HCT116 (cell line): Measurements from ENCODE around the gene SLC25A1. TPM values are rescaled to one million over a fixed set of nuclear protein-coding genes. Genes with fewer than 3 reads are reported as not detected.

Source experiments
- ATAC-seq: fragments of 200-7000 bp; cut with Tn5 transposase; 2 replicates; pipeline ENCODE4 v1.9.1; 2020; ENCODE audit warnings: mild to moderate bottlenecking, moderate library complexity
- BruUV-seq: library from RNA; stranded (reverse); fragments of 400-500 nt; replicated peaks from 2 replicates; lab custom pipeline; 2021; lab: Mats Ljungman, UMichigan
- CTCF ChIA-PET: fragments of 300-600 bp; sonication (Branson Sonifier 250); formaldehyde crosslinking; loops from one replicate; lab custom pipeline; 2021; ENCODE audit warnings: antibody characterized with exemption; lab: Charles Lee
- POLR2A ChIA-PET: fragments of 300-600, 350-600 bp; sonication (Branson Sonifier 250); formaldehyde crosslinking; loops from one replicate; lab custom pipeline; 2021; ENCODE audit warnings: antibody characterized with exemption; lab: Charles Lee
- RAD21 ChIA-PET, 2 experiments: fragments of 300-600 bp; sonication (Branson Sonifier 250); formaldehyde crosslinking; loops; one replicate each; lab custom pipeline; 2023; ENCODE audit warnings: low total read pairs in 2 of 2; ENCODE audit not compliant: uncharacterized antibody in 2 of 2, unreplicated experiment in 2 of 2, low non-redundant PET in 1 of 2; lab: Charles Lee
- DNase-seq: peaks from one replicate; pipeline ENCODE4 v3.0.0-alpha.2; 2010; ENCODE audit warnings: low read depth, low spot score
- H2AFZ ChIP-seq: fragments of 200-600 bp; shearing (Covaris generic), sonication (generic); 2 replicates; pipeline ENCODE4 v1.6.1; 2017; ENCODE audit warnings: low read depth, mixed run types, mixed read lengths, antibody characterized with exemption, low read length; ENCODE audit not compliant: poor library complexity, severe bottlenecking
- H3K27ac ChIP-seq: 2 replicates; pipeline ENCODE4 v1.5.1; 2012; ENCODE audit warnings: low read depth, low read length
- H3K27me3 ChIP-seq: fragments of 200-600 bp; sonication (generic); 2 replicates; pipeline ENCODE4 v1.6.1; 2016; ENCODE audit warnings: mixed run types, low read length, mixed read lengths; ENCODE audit not compliant: insufficient read depth
- H3K36me3 ChIP-seq, 2 experiments: fragments of 200-500 bp in 1 of 2; fragments of 200-600 bp in 1 of 2; sonication (Bioruptor generic) in 1 of 2; sonication (generic) in 1 of 2; 2 replicates each; pipeline versions ENCODE4 v1.5.1 to v1.6.1; 2014 to 2016; ENCODE audit warnings: low read length in 2 of 2, inconsistent platforms in 1 of 2, mixed read lengths in 1 of 2, mixed run types in 1 of 2; ENCODE audit not compliant: insufficient read depth in 2 of 2, control insufficient read depth in 1 of 2
- H3K4me1 ChIP-seq, 2 experiments: fragments of 200-600 bp in 1 of 2; sonication (generic) in 1 of 2; 2 replicates each; pipeline versions ENCODE4 v1.5.1 to v1.6.1; 2012 to 2017; ENCODE audit warnings: low read length in 2 of 2, inconsistent platforms in 1 of 2, mild to moderate bottlenecking in 1 of 2, mixed read lengths in 1 of 2, mixed run types in 1 of 2, moderate library complexity in 1 of 2; ENCODE audit not compliant: insufficient read depth in 2 of 2, control insufficient read depth in 1 of 2
- H3K4me2 ChIP-seq: fragments of 200-600 bp; sonication (generic); 2 replicates; pipeline ENCODE4 v1.6.1; 2017; ENCODE audit warnings: mixed run types, low read length, mixed read lengths
- H3K4me3 ChIP-seq, 2 experiments: fragments of 200-600 bp in 1 of 2; sonication (generic) in 1 of 2; replicated peaks in 1 of 2; 2 replicates each; pipeline ENCODE4 v1.5.1; 2011 to 2016; ENCODE audit warnings: low read length in 2 of 2, control low read depth in 1 of 2, low read depth in 1 of 2, mild to moderate bottlenecking in 1 of 2, mixed read lengths in 1 of 2, mixed run types in 1 of 2
- H3K79me2 ChIP-seq: fragments of 200-600 bp; sonication (generic); 2 replicates; pipeline ENCODE4 v1.6.1; 2017; ENCODE audit warnings: mild to moderate bottlenecking, mixed run types, low read length, moderate library complexity, mixed read lengths; ENCODE audit not compliant: insufficient read depth
- H3K9ac ChIP-seq: fragments of 200-600 bp; sonication (generic); 2 replicates; pipeline ENCODE4 v1.6.1; 2016; ENCODE audit warnings: low read length, mixed read lengths
- H3K9me2 ChIP-seq: fragments of 200-600 bp; sonication (generic), shearing (Covaris generic); 2 replicates; pipeline ENCODE4 v1.6.1; 2017; ENCODE audit warnings: mixed run types, mild to moderate bottlenecking, moderate library complexity; ENCODE audit not compliant: insufficient read depth
- H3K9me3 ChIP-seq, 2 experiments: fragments of 200-500 bp in 1 of 2; fragments of 200-600 bp in 1 of 2; sonication (Bioruptor generic) in 1 of 2; sonication (generic) in 1 of 2; 2 replicates each; pipeline ENCODE4 v1.6.1; 2014 to 2017; ENCODE audit warnings: low read length in 2 of 2, mixed read lengths in 2 of 2, inconsistent platforms in 1 of 2, low read depth in 1 of 2, mild to moderate bottlenecking in 1 of 2, mixed run types in 1 of 2, moderate library complexity in 1 of 2; ENCODE audit not compliant: control insufficient read depth in 1 of 2, insufficient read depth in 1 of 2
- H4K20me1 ChIP-seq: fragments of 200-600 bp; sonication (generic), shearing (Covaris generic); 2 replicates; pipeline ENCODE4 v1.6.1; 2017; ENCODE audit warnings: mixed run types, mild to moderate bottlenecking, moderate library complexity; ENCODE audit not compliant: insufficient read depth
- CBX3 ChIP-seq: IDR thresholded peaks from 2 replicates; pipeline ENCODE4 v1.6.1; 2012; ENCODE audit warnings: low read depth
- CTCF ChIP-seq, 3 experiments: fragments of 200-600 bp in 1 of 3; sonication (generic) in 1 of 3; IDR thresholded peaks in 2 of 3; conservative IDR thresholded peaks in 1 of 3; 2 replicates each; pipeline ENCODE4 v1.5.1; 2012 to 2017; ENCODE audit warnings: low read depth in 2 of 3, low read length in 2 of 3, antibody characterized with exemption in 1 of 3, borderline replicate concordance in 1 of 3, control low read depth in 1 of 3, mild to moderate bottlenecking in 1 of 3, mixed read lengths in 1 of 3, mixed run types in 1 of 3, moderate library complexity in 1 of 3; ENCODE audit not compliant: insufficient read depth in 1 of 3
- EGR1 ChIP-seq: IDR thresholded peaks from 2 replicates; pipeline ENCODE4 v1.6.1; 2012; ENCODE audit warnings: low read depth
- POLR2AphosphoS5 ChIP-seq: IDR thresholded peaks from 2 replicates; pipeline ENCODE4 v1.6.1; 2011; ENCODE audit warnings: mild to moderate bottlenecking, low read depth, low read length, moderate library complexity
- REST ChIP-seq: IDR thresholded peaks from 2 replicates; pipeline ENCODE4 v1.6.1; 2012; ENCODE audit warnings: low read depth
- SIN3A ChIP-seq: IDR thresholded peaks from 2 replicates; pipeline ENCODE4 v1.6.1; 2012; ENCODE audit warnings: low read depth
- SP1 ChIP-seq: IDR thresholded peaks from 2 replicates; pipeline ENCODE4 v1.6.1; 2012; ENCODE audit warnings: low read depth
- intact Hi-C: fragments of 100-400 bp; cut with micrococcal nuclease; formaldehyde crosslinking; loops from 2 replicates; pipeline ENCODE4 v1.10.0; 2022
- total RNA-seq: library from RNA; stranded (reverse); gene quantifications from one replicate; pipeline ENCODE4 v1.2.1, GENCODE V29; 2021; ENCODE audit not compliant: unreplicated experiment

SLC25A1 gene
- total RNA-seq, 1 experiment from 2014 or later: 146 TPM

GRCh38 chr22:19168088-19168890, 10.2 kb downstream of the SLC25A1 start:
- Histone ChIP-seq H3K27ac (no peak overlapping the region), H3K4me3 (no peak overlapping the region), H3K27me3 (peaks cover 12% of the 10 kb centered on the region), H3K4me1 (peaks cover 4 to 21% of the 10 kb centered on the region in 2 experiments; a peak in 3 of 4 replicates), H3K9me3 (no peaks in the 10 kb centered on the region), H3K9me2 (no peaks in the 10 kb centered on the region), H3K4me2 (no peak overlapping the region), H4K20me1 (no peaks in the 10 kb centered on the region), H3K79me2 (peaks cover 19% of the 10 kb centered on the region), H3K36me3 (no peaks in the 10 kb centered on the region), H2AFZ (no peak overlapping the region), H3K9ac (no peak overlapping the region)
- intact Hi-C loops: no loop called here
- TF ChIP-seq EGR1 (no peak), CTCF (IDR thresholded peaks at IDR 0.05 in 2 of 3, conservative IDR thresholded peaks at IDR 0.05 in 1 of 3; ENCODE audit: borderline replicate concordance in 1 of 3, insufficient read depth in 1 of 3, low read depth in 2 of 3, low read length in 2 of 3) (peak; percentile 34 to 39 (median 36); a peak in 4 of 6 replicates)
- ATAC-seq: peak; percentile 25; the same call in 1 of the 2 replicates
- ChIA-PET CTCF (interaction anchor here (1.3 kb wide), 1 partner anchor 462 kb away, joined by 3 read pairs; no protein-coding TSS in a partner anchor), POLR2A (no interaction called here), RAD21 (no interaction called here)
- no peak for DNase-seq
- BruUV-seq: no TSS peak

- TF ChIP-seq SIN3A (no peak), POLR2AphosphoS5 (no peak), SP1 (no peak), EGR1 (no peak), REST (no peak), CBX3 (no peak)
- ChIA-PET RAD21 (no interaction called here), POLR2A (interaction anchor here (1.7 kb wide), 1 partner anchor 11 kb away, joined by 4 read pairs; the partner anchor contains the start of gene SLC25A1), CTCF (interaction anchor here (1.3 kb wide), 1 partner anchor 463 kb away, joined by 3 read pairs; no protein-coding TSS in a partner anchor)
- intact Hi-C loops: no loop called here
- Histone ChIP-seq H4K20me1 (no peaks in the 10 kb centered on the region), H3K9me3 (no peaks in the 10 kb centered on the region), H2AFZ (no peak overlapping the region), H3K4me3 (no peak overlapping the region), H3K9me2 (no peaks in the 10 kb centered on the region), H3K4me1 (peaks cover 0 to 12% of the 10 kb centered on the region in 2 experiments; a peak in 1 of 4 replicates), H3K9ac (no peak overlapping the region), H3K36me3 (no peaks in the 10 kb centered on the region), H3K27me3 (peaks cover 12% of the 10 kb centered on the region), H3K27ac (no peak overlapping the region), H3K79me2 (peaks cover 9% of the 10 kb centered on the region), H3K4me2 (no peak overlapping the region)
- no TSS peak for BruUV-seq
- DNase-seq (no peak), ATAC-seq (no peak)
Measured at GRCh38 chr22:19167106-19167869, 11.2 kb downstream of the SLC25A1 start.
